ENCODE measurements around the gene MYEOV. TPM values are rescaled to one million over a fixed set of nuclear protein-coding genes. Genes with fewer than 3 reads are reported as not detected.

Gene MYEOV
- polyA plus RNA-seq, 1 donor: 0.03 TPM

GRCh38 chr11:69295995-69296889 lies 2.3 kb downstream of the MYEOV start:
- no CpG with 5 or more reads among the region's 18 CpGs for WGBS (ENCODE audit: insufficient coverage, low lambda C conversion rate)
- peaks cover 34% of the 10 kb centered on the region for H3K4me1 ChIP-seq (ENCODE audit: control insufficient read depth, insufficient read depth, low read length)

GRCh38 chr11:69296890-69297786 lies 3.2 kb downstream of the MYEOV start:
- Histone ChIP-seq H3K27me3 (ENCODE audit: control insufficient read depth, insufficient read depth, low read length) (no peaks in the 10 kb centered on the region), H3K4me1 (ENCODE audit: control insufficient read depth, insufficient read depth, low read length) (peaks cover 34% of the 10 kb centered on the region), H3K36me3 (ENCODE audit: control insufficient read depth, insufficient read depth, low read length) (no peaks in the 10 kb centered on the region), H3K27ac (ENCODE audit: low read length) (peak overlapping the region; percentile 69), H3K9me3 (ENCODE audit: control insufficient read depth, low read depth, low read length) (peaks cover 2% of the 10 kb centered on the region), H3K4me3 (ENCODE audit: low read length) (no peak overlapping the region)
- WGBS (ENCODE audit: insufficient coverage, low lambda C conversion rate): no CpG with 5 or more reads among the region's 18 CpGs
- peak; percentile 88 to 93 for DNase-seq

More at GRCh38 chr11:69295995-69296889, 2.3 kb downstream of the MYEOV start:
- Histone ChIP-seq H3K4me3 (ENCODE audit: low read length) (no peak overlapping the region), H3K9me3 (ENCODE audit: control insufficient read depth, low read depth, low read length) (peaks cover 2% of the 10 kb centered on the region), H3K36me3 (ENCODE audit: control insufficient read depth, insufficient read depth, low read length) (no peaks in the 10 kb centered on the region), H3K27ac (ENCODE audit: low read length) (peak overlapping the region; percentile 69), H3K27me3 (ENCODE audit: control insufficient read depth, insufficient read depth, low read length) (no peaks in the 10 kb centered on the region)
- DNase-seq: peak in 1 of 2 donors; percentile 63

GRCh38 chr11:69297787-69298266 lies 3.9 kb downstream of the MYEOV start:
- 69% methylated on average over 2 of the region's 13 CpGs for WGBS (ENCODE audit: insufficient coverage, low lambda C conversion rate)
- H3K4me1 ChIP-seq (ENCODE audit: control insufficient read depth, insufficient read depth, low read length): peaks cover 34% of the 10 kb centered on the region
- no peak overlapping the region for H3K4me3 ChIP-seq (ENCODE audit: low read length)
- H3K9me3 ChIP-seq (ENCODE audit: control insufficient read depth, low read depth, low read length): peaks cover 2% of the 10 kb centered on the region
- no peak for DNase-seq
- H3K27me3 ChIP-seq (ENCODE audit: control insufficient read depth, insufficient read depth, low read length): no peaks in the 10 kb centered on the region
- H3K36me3 ChIP-seq (ENCODE audit: control insufficient read depth, insufficient read depth, low read length): no peaks in the 10 kb centered on the region
- peak overlapping the region; percentile 69 for H3K27ac ChIP-seq (ENCODE audit: low read length)

GRCh38 chr11:69298267-69299022 lies 4.5 kb downstream of the MYEOV start:
- Histone ChIP-seq H3K9me3 (ENCODE audit: control insufficient read depth, low read depth, low read length) (peaks cover 2% of the 10 kb centered on the region), H3K4me1 (ENCODE audit: control insufficient read depth, insufficient read depth, low read length) (peaks cover 34% of the 10 kb centered on the region), H3K4me3 (ENCODE audit: low read length) (no peak overlapping the region), H3K27ac (ENCODE audit: low read length) (peak overlapping the region; percentile 69), H3K27me3 (ENCODE audit: control insufficient read depth, insufficient read depth, low read length) (no peaks in the 10 kb centered on the region), H3K36me3 (ENCODE audit: control insufficient read depth, insufficient read depth, low read length) (no peaks in the 10 kb centered on the region)
- DNase-seq: peak; percentile 53 to 81
- WGBS (ENCODE audit: insufficient coverage, low lambda C conversion rate): no CpG with 5 or more reads among the region's 22 CpGs

DNA sequence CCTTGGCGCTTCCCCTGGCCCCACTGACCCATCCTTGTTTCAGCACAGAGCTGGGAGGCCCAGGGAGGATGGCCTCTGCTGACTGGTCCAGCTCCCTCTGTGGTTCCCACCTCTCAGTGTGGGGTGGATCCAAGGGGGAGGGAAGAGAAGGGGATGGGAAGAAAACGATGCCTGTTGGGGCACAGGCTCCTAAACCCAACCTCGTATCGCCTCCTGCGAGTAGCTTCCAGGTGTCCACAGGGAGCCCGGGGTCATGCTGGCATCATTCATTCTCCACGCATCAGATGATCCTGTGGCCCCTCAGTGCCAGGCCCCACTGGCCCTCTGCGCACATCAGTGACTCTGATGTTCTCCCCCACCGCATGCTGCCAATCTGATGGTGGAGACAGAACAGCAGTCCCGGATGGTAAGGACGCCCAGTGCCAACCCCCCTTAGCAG lies 5.1 kb downstream of the MYEOV start:
- no peaks in the 10 kb centered on the region for H3K27me3 ChIP-seq (ENCODE audit: control insufficient read depth, insufficient read depth, low read length)
- WGBS (ENCODE audit: insufficient coverage, low lambda C conversion rate): no CpG with 5 or more reads among the region's 11 CpGs
- H3K4me3 ChIP-seq (ENCODE audit: low read length): no peak overlapping the region
- DNase-seq: no peak
- peaks cover 31% of the 10 kb centered on the region for H3K4me1 ChIP-seq (ENCODE audit: control insufficient read depth, insufficient read depth, low read length)
- H3K36me3 ChIP-seq (ENCODE audit: control insufficient read depth, insufficient read depth, low read length): no peaks in the 10 kb centered on the region
- H3K27ac ChIP-seq (ENCODE audit: low read length): no peak overlapping the region
- H3K9me3 ChIP-seq (ENCODE audit: control insufficient read depth, low read depth, low read length): peaks cover 2% of the 10 kb centered on the region

- Histone ChIP-seq H3K4me3 (ENCODE audit: low read length) (no peak overlapping the region), H3K27ac (ENCODE audit: low read length) (no peak overlapping the region), H3K4me1 (ENCODE audit: control insufficient read depth, insufficient read depth, low read length) (peaks cover 31% of the 10 kb centered on the region), H3K9me3 (ENCODE audit: control insufficient read depth, low read depth, low read length) (peaks cover 2% of the 10 kb centered on the region), H3K36me3 (ENCODE audit: control insufficient read depth, insufficient read depth, low read length) (no peaks in the 10 kb centered on the region), H3K27me3 (ENCODE audit: control insufficient read depth, insufficient read depth, low read length) (no peaks in the 10 kb centered on the region)
- WGBS (ENCODE audit: insufficient coverage, low lambda C conversion rate): no CpG with 5 or more reads among the region's 8 CpGs
- DNase-seq: no peak
These were observed 5.6 kb downstream of the MYEOV start for GRCh38 chr11:69299572-69299971.

DNA sequence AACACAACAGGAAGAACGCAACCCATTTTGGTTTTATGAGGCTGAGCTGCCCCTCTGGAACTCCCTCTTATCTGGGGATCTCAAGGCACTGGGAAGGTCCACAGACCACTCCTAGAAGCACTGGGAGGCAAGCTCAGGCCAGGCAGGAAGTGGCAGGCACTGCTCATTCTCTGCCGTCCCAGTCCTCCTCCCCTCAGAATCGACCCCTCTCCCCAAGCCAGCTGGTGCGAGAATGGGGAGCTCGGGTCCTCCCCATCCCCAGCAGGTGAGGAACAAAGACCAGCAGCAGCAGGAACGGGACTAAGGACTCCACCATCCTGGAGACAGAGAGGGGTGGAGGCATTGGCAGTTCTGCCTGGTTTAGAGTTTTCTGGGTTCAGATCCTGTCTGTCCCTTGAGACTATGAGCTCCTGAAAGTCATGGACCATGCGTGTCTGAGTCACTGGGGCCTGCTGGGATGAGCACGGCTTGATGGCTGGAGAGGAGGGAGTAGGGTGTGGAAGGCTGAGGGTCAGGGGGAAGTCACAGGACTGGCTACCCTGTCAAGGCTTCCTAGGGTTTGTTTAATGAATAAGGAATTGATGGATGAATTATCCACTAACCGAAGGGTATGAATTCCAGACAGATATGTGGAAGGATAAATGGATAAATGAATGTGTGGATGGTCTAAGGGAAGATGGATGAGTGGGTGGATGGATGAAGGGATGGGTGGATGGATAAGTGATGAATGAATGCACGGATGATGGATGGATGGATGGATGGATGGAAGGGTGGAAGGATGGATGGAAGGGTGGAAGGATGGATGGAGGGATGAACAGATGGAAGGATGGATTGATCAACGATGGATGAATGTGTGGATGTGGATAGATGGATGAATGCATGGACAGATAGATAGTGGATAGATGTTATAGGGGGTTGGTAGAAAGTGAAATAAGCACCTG lies 6.4 kb downstream of the MYEOV start:
- Histone ChIP-seq H3K4me3 (ENCODE audit: low read length) (no peak overlapping the region), H3K27me3 (ENCODE audit: control insufficient read depth, insufficient read depth, low read length) (no peaks in the 10 kb centered on the region), H3K9me3 (ENCODE audit: control insufficient read depth, low read depth, low read length) (peaks cover 2% of the 10 kb centered on the region), H3K36me3 (ENCODE audit: control insufficient read depth, insufficient read depth, low read length) (no peaks in the 10 kb centered on the region), H3K4me1 (ENCODE audit: control insufficient read depth, insufficient read depth, low read length) (peaks cover 31% of the 10 kb centered on the region), H3K27ac (ENCODE audit: low read length) (no peak overlapping the region)
- no peak for DNase-seq
- WGBS (ENCODE audit: insufficient coverage, low lambda C conversion rate): 100% methylated on average over 1 of the region's 11 CpGs

DNA sequence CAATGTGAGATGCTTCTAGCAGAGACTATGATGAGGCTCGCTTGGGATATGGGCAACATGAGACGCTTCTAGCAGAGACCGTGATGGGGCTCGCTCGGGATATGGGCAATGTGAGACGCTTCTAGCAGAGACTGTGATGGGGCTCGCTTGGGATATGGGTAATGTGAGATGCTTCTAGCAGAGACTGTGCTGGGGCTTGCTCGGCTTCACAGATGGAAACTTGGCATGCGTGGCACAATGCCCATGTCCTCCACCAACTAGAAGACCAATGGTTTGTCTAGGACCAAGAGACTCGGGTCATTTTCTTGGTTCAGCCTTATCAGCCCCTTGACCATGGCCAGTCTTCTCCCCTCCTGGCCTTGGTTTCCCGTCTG lies 7.1 kb downstream of the MYEOV start:
- WGBS (ENCODE audit: insufficient coverage, low lambda C conversion rate): no CpG with 5 or more reads among the region's 11 CpGs
- Histone ChIP-seq H3K4me1 (ENCODE audit: control insufficient read depth, insufficient read depth, low read length) (peaks cover 28% of the 10 kb centered on the region), H3K27ac (ENCODE audit: low read length) (no peak overlapping the region)

More for the DNA sequence above, 7.1 kb downstream of the MYEOV start:
- H3K4me3 ChIP-seq (ENCODE audit: low read length): no peak overlapping the region
- no peaks in the 10 kb centered on the region for H3K36me3 ChIP-seq (ENCODE audit: control insufficient read depth, insufficient read depth, low read length)
- H3K9me3 ChIP-seq (ENCODE audit: control insufficient read depth, low read depth, low read length): peaks cover 2% of the 10 kb centered on the region
- H3K27me3 ChIP-seq (ENCODE audit: control insufficient read depth, insufficient read depth, low read length): no peaks in the 10 kb centered on the region
- DNase-seq: no peak
